ENCODE measurements around the gene NTNG2. TPM values are rescaled to one million over a fixed set of nuclear protein-coding genes. Genes with fewer than 3 reads are reported as not detected.

Gene NTNG2
- total and polyA plus RNA-seq, 2 donors (not counting 1 experiment from before 2014, with no cell fraction given): 5.0 to 6.6 TPM

DNA sequence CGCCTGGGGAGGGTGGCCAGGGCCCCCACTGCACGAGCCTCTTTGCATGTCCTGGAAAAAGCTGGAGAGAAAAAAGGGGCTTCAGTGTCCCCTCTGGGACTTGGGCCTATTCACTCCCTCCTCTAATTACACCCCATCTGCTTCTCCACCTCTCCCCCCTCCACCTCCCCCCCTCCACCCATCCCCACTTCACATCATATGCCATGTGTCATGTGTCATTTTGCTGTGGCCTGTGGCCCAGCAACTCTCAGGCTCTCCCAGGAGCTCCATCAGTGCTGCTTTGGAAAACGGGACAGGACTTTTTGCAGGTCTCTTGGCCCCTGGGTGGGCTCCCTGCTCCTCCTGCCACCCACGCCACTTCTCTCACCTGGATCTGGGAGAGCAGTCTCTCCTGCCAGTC lies 68.7 kb downstream of the NTNG2 start:
- TF ChIP-seq EZH2 (IDR thresholded peaks at IDR 0.05; ENCODE audit: borderline replicate concordance, insufficient read depth, low read depth, low read length, poor library complexity, severe bottlenecking): no peak
- TF ChIP-seq, protein P1, sequence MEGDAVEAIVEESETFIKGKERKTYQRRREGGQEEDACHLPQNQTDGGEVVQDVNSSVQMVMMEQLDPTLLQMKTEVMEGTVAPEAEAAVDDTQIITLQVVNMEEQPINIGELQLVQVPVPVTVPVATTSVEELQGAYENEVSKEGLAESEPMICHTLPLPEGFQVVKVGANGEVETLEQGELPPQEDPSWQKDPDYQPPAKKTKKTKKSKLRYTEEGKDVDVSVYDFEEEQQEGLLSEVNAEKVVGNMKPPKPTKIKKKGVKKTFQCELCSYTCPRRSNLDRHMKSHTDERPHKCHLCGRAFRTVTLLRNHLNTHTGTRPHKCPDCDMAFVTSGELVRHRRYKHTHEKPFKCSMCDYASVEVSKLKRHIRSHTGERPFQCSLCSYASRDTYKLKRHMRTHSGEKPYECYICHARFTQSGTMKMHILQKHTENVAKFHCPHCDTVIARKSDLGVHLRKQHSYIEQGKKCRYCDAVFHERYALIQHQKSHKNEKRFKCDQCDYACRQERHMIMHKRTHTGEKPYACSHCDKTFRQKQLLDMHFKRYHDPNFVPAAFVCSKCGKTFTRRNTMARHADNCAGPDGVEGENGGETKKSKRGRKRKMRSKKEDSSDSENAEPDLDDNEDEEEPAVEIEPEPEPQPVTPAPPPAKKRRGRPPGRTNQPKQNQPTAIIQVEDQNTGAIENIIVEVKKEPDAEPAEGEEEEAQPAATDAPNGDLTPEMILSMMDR (IDR thresholded peaks at IDR 0.05): no peak
- Mint-ChIP-seq H3K27ac (no peak overlapping the region), H3K4me1 (no peaks in the 10 kb centered on the region), H3K27me3 (peaks cover 4% of the 10 kb centered on the region), H3K4me3 (no peak overlapping the region), H3K9me3 (ENCODE audit: insufficient read depth) (no peaks in the 10 kb centered on the region)
- H3K4me3 ChIP-seq (ENCODE audit: control extremely low read depth in 1 of 5, extremely low read depth in 1 of 5, insufficient read depth in 1 of 5, low read depth in 2 of 5, low read length in 4 of 5): no peak overlapping the region
- H3K27me3 ChIP-seq (replicated peaks in 1 of 4; ENCODE audit: control extremely low read depth in 1 of 4, control insufficient read depth in 3 of 4, insufficient read depth in 4 of 4, low read length in 3 of 4): peaks cover 0 to 3% (median under 1%) of the 10 kb centered on the region in 4 experiments
- H3K79me2 ChIP-seq (ENCODE audit: control insufficient read depth, insufficient read depth, low read length): no peaks in the 10 kb centered on the region
- no peak overlapping the region for H3K4me2 ChIP-seq (replicated peaks; ENCODE audit: low read depth, low read length, poor library complexity, severe bottlenecking)
- intact Hi-C loops (cut with micrococcal nuclease): no loop called here
- no peak overlapping the region for H3K9ac ChIP-seq (ENCODE audit: low read length)
- CTCF ChIA-PET: interaction anchor here (1.2 kb wide), 1 partner anchor 9 kb away, joined by 3 read pairs; no protein-coding TSS in a partner anchor
- H3K4me1 ChIP-seq (ENCODE audit: control insufficient read depth in 2 of 2, insufficient read depth in 2 of 2, low read length in 2 of 2): no peaks in the 10 kb centered on the region
- H4K20me1 ChIP-seq (ENCODE audit: control insufficient read depth, insufficient read depth, low read length, poor library complexity, severe bottlenecking): no peaks in the 10 kb centered on the region
- DNase-seq: no peak
- POLR2A ChIA-PET: no interaction called here
- no peak overlapping the region for H2AFZ ChIP-seq (ENCODE audit: insufficient read depth, low read depth, low read length, poor library complexity, severe bottlenecking)
- H3K27ac ChIP-seq (ENCODE audit: low read length in 2 of 2): no peak overlapping the region
- ATAC-seq (ENCODE audit: low read depth): no peak
- 70% methylated on average over 2 of the region's 4 CpGs for WGBS (ENCODE audit: insufficient coverage)
- no peaks in the 10 kb centered on the region for H3K9me3 ChIP-seq (ENCODE audit: control extremely low read depth in 1 of 3, control insufficient read depth in 2 of 3, insufficient read depth in 1 of 3, low read length in 2 of 3)
- H3K36me3 ChIP-seq (replicated peaks in 1 of 2; ENCODE audit: control extremely low read depth in 1 of 2, control insufficient read depth in 1 of 2, extremely low read depth in 1 of 2, insufficient read depth in 2 of 2, low read length in 1 of 2): no peaks in the 10 kb centered on the region

DNA sequence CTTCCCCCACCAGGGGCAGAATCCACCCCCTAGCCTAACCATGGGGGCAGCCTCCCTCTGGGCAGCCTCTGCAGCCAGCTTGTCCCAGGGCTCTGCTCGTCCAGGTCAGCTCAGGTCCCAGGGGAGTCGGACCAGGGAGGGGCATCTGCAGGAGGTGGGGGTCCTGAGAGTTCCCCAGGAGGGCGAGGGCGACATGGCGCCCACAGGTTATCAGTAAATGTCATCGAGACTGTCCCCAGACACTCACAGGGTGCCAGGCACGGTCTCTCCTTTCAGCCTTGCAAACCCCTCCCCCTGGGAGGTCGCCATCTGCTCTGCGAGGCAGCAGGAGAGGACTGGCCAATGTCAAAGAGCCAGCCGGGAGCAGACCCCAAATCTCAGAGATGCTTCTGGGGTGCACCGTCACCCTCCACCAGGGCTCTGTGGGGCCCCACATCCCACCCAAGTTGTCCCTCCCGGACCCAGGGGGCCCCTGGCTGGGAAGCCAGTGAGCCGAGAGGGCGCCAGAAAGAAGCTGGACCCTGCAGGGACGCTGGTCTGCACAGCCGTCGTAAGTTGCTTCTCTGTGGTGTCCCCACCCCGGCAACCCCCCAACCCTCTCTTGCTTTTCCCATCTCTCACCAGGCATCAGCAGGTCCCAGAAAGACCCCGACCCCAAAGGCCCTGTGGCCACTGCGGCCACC lies 69.3 kb downstream of the NTNG2 start:
- Histone ChIP-seq H3K9ac (ENCODE audit: low read length) (no peak overlapping the region), H3K4me3 (ENCODE audit: control extremely low read depth in 1 of 5, extremely low read depth in 1 of 5, insufficient read depth in 1 of 5, low read depth in 2 of 5, low read length in 4 of 5) (no peak overlapping the region), H2AFZ (ENCODE audit: insufficient read depth, low read depth, low read length, poor library complexity, severe bottlenecking) (no peak overlapping the region), H3K79me2 (ENCODE audit: control insufficient read depth, insufficient read depth, low read length) (no peaks in the 10 kb centered on the region), H3K27ac (ENCODE audit: low read length in 2 of 2) (no peak overlapping the region), H3K4me2 (replicated peaks; ENCODE audit: low read depth, low read length, poor library complexity, severe bottlenecking) (no peak overlapping the region), H3K27me3 (replicated peaks in 1 of 4; ENCODE audit: control extremely low read depth in 1 of 4, control insufficient read depth in 3 of 4, insufficient read depth in 4 of 4, low read length in 3 of 4) (peaks cover 0 to 3% (median under 1%) of the 10 kb centered on the region in 4 experiments), H3K4me1 (ENCODE audit: control insufficient read depth in 2 of 2, insufficient read depth in 2 of 2, low read length in 2 of 2) (peaks cover 0 to 1% of the 10 kb centered on the region in 2 donors), H4K20me1 (ENCODE audit: control insufficient read depth, insufficient read depth, low read length, poor library complexity, severe bottlenecking) (no peaks in the 10 kb centered on the region), H3K36me3 (replicated peaks in 1 of 2; ENCODE audit: control extremely low read depth in 1 of 2, control insufficient read depth in 1 of 2, extremely low read depth in 1 of 2, insufficient read depth in 2 of 2, low read length in 1 of 2) (no peaks in the 10 kb centered on the region), H3K9me3 (ENCODE audit: control extremely low read depth in 1 of 3, control insufficient read depth in 2 of 3, insufficient read depth in 1 of 3, low read length in 2 of 3) (no peaks in the 10 kb centered on the region)
- POLR2A ChIA-PET: no interaction called here
- TF ChIP-seq, protein P1 (IDR thresholded peaks at IDR 0.05): no peak
- TF ChIP-seq EZH2 (IDR thresholded peaks at IDR 0.05; ENCODE audit: borderline replicate concordance, insufficient read depth, low read depth, low read length, poor library complexity, severe bottlenecking): no peak
- Mint-ChIP-seq H3K9me3 (ENCODE audit: insufficient read depth) (no peaks in the 10 kb centered on the region), H3K4me3 (no peak overlapping the region), H3K27me3 (no peaks in the 10 kb centered on the region), H3K27ac (no peak overlapping the region), H3K4me1 (no peaks in the 10 kb centered on the region)
- CTCF ChIA-PET: interaction anchor here (1.2 to 10.9 kb wide), 2 partner anchors 9 to 63 kb away, joined by 3 to 144 read pairs; partner anchors contain the start of gene NTNG2
- 82% methylated on average over 19 of the region's 20 CpGs for WGBS (ENCODE audit: insufficient coverage)
- ATAC-seq (ENCODE audit: low read depth) (no peak), DNase-seq (no peak)
- intact Hi-C loops (cut with micrococcal nuclease): no loop called here
